Stimulated activated naive CD4-positive, alpha-beta T cell (primary cell): Measurements from ENCODE around the gene METTL14.

ENCODE experiments used
- DNase-seq, 6 experiments: peaks; one replicate each; lab custom pipeline; 2025; lab: John Stamatoyannopoulos, UW

The METTL14 gene

GRCh38 chr4:118734491-118735205, 49.5 kb downstream of the METTL14 start:
- no peak for DNase-seq

- no peak for DNase-seq
Measured at GRCh38 chr4:118736900-118737299, 51.7 kb downstream of the METTL14 start.

- DNase-seq: no peak
Measured at GRCh38 chr4:118738090-118738489, 52.9 kb downstream of the METTL14 start.

- no peak for DNase-seq
Measured at GRCh38 chr4:118739022-118739713, 54.0 kb downstream of the METTL14 start.

- peak in 1 of 6 experiments; percentile 5 for DNase-seq
Measured at GRCh38 chr4:118740869-118741268, 55.7 kb downstream of the METTL14 start.

GRCh38 chr4:118741301-118741855, 56.2 kb downstream of the METTL14 start:
- DNase-seq: no peak

GRCh38 chr4:118742050-118742449, 56.9 kb downstream of the METTL14 start:
- DNase-seq: no peak

GRCh38 chr4:118743867-118744266, 58.7 kb downstream of the METTL14 start:
- DNase-seq: no peak

GRCh38 chr4:118745357-118745756, 60.2 kb downstream of the METTL14 start:
- no peak for DNase-seq

- no peak for DNase-seq
Measured at GRCh38 chr4:118746251-118746919, 61.2 kb downstream of the METTL14 start.

- DNase-seq: no peak
Measured at GRCh38 chr4:118749347-118749988, 64.3 kb downstream of the METTL14 start.

- DNase-seq: no peak
Measured at GRCh38 chr4:118751629-118752323, 66.6 kb downstream of the METTL14 start.

- no peak for DNase-seq
Measured at GRCh38 chr4:118752551-118752950, 67.4 kb downstream of the METTL14 start.

- DNase-seq: no peak
Measured at GRCh38 chr4:118753096-118753495, 67.9 kb downstream of the METTL14 start.

- no peak for DNase-seq
Measured at GRCh38 chr4:118753685-118754084, 68.5 kb downstream of the METTL14 start.

GRCh38 chr4:118754890-118755289, 69.7 kb downstream of the METTL14 start:
- no peak for DNase-seq

- no peak for DNase-seq
Measured at GRCh38 chr4:118755438-118756226, 70.4 kb downstream of the METTL14 start.

GRCh38 chr4:118756429-118756828, 71.2 kb downstream of the METTL14 start:
- DNase-seq: no peak

- DNase-seq: no peak
Measured at GRCh38 chr4:118756958-118757357, 71.8 kb downstream of the METTL14 start.

- DNase-seq: no peak
Measured at GRCh38 chr4:118757761-118758251, 72.6 kb downstream of the METTL14 start.

GRCh38 chr4:118758293-118758692, 73.1 kb downstream of the METTL14 start:
- DNase-seq: no peak
